Colonic mucosa (tissue), 4 donors: Measurements from ENCODE around the gene PLD6. TPM values are rescaled to one million over a fixed set of nuclear protein-coding genes. Genes with fewer than 3 reads are reported as not detected.

Experiments used
- DNase-seq: peaks from one replicate; pipeline ENCODE4 v3.0.0-alpha.2; 2020
- H3K27ac ChIP-seq: fragments of 200-600 bp; one replicate; pipeline ENCODE4 v1.8.0; 2021
- H3K27me3 ChIP-seq: fragments of 200-600 bp; one replicate; pipeline ENCODE4 v1.8.0; 2021
- H3K36me3 ChIP-seq: fragments of 200-600 bp; one replicate; pipeline ENCODE4 v1.8.0; 2021
- H3K4me1 ChIP-seq: fragments of 200-600 bp; one replicate; pipeline ENCODE4 v1.8.0; 2021; ENCODE audit warnings: mild to moderate bottlenecking
- H3K4me3 ChIP-seq: fragments of 200-600 bp; one replicate; pipeline ENCODE4 v1.8.0; 2021
- H3K9ac ChIP-seq, 2 donors: one replicate each; pipeline ENCODE4 v1.7.0; 2013; ENCODE audit warnings: control low read depth in 2 of 2, low read depth in 2 of 2, low read length in 2 of 2
- H3K9me3 ChIP-seq: fragments of 200-600 bp; one replicate; pipeline ENCODE4 v1.8.0; 2021
- CTCF ChIP-seq: fragments of 200-600 bp; IDR thresholded peaks from one replicate; pipeline ENCODE4 v1.8.0; 2022; ENCODE audit warnings: antibody characterized with exemption, mild to moderate bottlenecking
- intact Hi-C: fragments of 100-400 bp; cut with DNase I; formaldehyde crosslinking; loops from one replicate; pipeline ENCODE4 v1.14.1; 2022
- total RNA-seq, 2 donors: library from RNA; stranded (reverse); fragmentation: NEBNext Ultra II Directional in 1 of 2; extraction: Animal tissue kit (Norgen Biotek cat#: 25700) in 1 of 2; gene quantifications; one replicate each; pipeline ENCODE4 v1.2.1, GENCODE V29; 2021
- donor health status: healthy.
- donor health status: DM: no; HTN: no; CAD: no.
- donor health status: DM: no; HTN: no; CAD: no.

Gene PLD6
- total RNA-seq, 2 donors from 2014 or later, result 1.3 to 1.4 TPM

DNA sequence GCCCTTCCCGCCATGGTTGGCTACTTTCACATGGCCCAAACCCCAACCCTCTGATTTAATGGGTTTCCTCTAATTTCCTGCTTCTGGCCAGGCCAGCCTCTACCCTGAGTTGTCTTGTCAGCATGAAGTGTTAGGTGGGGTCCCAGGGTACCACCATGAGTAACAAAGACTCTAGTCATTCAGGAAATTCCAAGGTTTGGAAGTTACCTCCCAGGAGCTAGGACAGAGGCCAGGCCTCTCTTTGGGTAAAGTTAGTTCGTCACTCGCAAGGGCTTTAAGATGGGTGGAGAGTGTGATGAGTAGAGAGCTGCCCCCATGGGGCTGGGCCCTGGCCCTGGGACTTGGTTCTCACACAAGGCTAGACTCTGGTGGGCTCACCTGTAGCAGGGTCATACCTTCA lies 54.6 kb downstream of the PLD6 start:
- TF ChIP-seq CTCF, result no peak
- Histone ChIP-seq H3K36me3 (peaks cover 27% of the 10 kb centered on the region), H3K9me3 (no peaks in the 10 kb centered on the region), H3K4me3 (no peak overlapping the region), H3K27me3 (no peaks in the 10 kb centered on the region), H3K27ac (no peak overlapping the region), H3K4me1 (no peaks in the 10 kb centered on the region), H3K9ac (no peak overlapping the region)
- DNase-seq, result no peak
- intact Hi-C loops, result no loop called here

GRCh38 chr17:17151055-17151454 lies 55.1 kb downstream of the PLD6 start:
- intact Hi-C loops, result no loop called here
- Histone ChIP-seq H3K36me3 (peaks cover 27% of the 10 kb centered on the region), H3K4me1 (no peaks in the 10 kb centered on the region), H3K27me3 (no peaks in the 10 kb centered on the region), H3K9me3 (no peaks in the 10 kb centered on the region), H3K9ac (no peak overlapping the region), H3K27ac (no peak overlapping the region), H3K4me3 (no peak overlapping the region)
- no peak for DNase-seq
- no peak for TF ChIP-seq CTCF

Other genes with a start within 250 kb of the PLD6 start
- 1 to 10 TPM in 1 of 2 donors, under 1 TPM in 1; 0.42 to 1.1 TPM for gene TNFRSF13B, start 234.2 kb downstream of the PLD6 start, total RNA-seq
- gene MPRIP, start 163.9 kb downstream of the PLD6 start, total RNA-seq, result 100 to 1,000 TPM; 146 to 211 TPM
- gene FLCN, start 30.8 kb upstream of the PLD6 start, total RNA-seq, result 10 to 100 TPM; 34.2 to 36.7 TPM
- 10 to 100 TPM; 43.9 to 60.4 TPM for gene COPS3, start 74.9 kb upstream of the PLD6 start, total RNA-seq
- 1 to 10 TPM; 1.2 to 1.3 TPM for gene NT5M, start 97.0 kb upstream of the PLD6 start, total RNA-seq